Measurements from ENCODE around the gene EIF5.
"Not testable (repeated sequence)": the region's sequence is repeated elsewhere in the genome, so short reads cannot be mapped to it uniquely, and the experiment has no call there.

EIF5 gene

GRCh38 chr14:103336191-103336590, 2.2 kb downstream of the EIF5 start:
- no peak for DNase-seq (ENCODE audit: low read depth in 2 of 2)

DNA sequence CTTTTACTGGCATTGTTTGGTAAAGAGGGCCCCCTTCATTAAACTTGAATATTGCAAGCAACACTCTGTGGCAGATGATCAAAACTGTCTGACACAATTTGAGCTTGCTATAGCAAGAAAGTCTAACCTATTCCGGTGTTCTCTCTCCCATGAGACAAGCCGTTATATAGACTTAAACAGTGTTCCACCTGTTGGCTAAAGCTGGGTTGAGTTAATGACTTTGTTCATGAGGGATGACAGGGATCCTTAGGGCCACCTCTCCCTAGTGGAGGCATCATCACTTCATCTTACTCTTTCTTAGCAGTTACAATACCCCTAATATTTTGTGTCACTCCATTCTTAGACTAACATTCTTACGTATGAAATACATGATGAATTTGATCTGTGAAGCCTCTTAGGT, 3.8 kb downstream of the EIF5 start:
- DNase-seq (ENCODE audit: low read depth in 2 of 2): no peak

GRCh38 chr14:103339561-103339960, 5.5 kb downstream of the EIF5 start:
- DNase-seq (ENCODE audit: low read depth in 2 of 2): no peak

DNA sequence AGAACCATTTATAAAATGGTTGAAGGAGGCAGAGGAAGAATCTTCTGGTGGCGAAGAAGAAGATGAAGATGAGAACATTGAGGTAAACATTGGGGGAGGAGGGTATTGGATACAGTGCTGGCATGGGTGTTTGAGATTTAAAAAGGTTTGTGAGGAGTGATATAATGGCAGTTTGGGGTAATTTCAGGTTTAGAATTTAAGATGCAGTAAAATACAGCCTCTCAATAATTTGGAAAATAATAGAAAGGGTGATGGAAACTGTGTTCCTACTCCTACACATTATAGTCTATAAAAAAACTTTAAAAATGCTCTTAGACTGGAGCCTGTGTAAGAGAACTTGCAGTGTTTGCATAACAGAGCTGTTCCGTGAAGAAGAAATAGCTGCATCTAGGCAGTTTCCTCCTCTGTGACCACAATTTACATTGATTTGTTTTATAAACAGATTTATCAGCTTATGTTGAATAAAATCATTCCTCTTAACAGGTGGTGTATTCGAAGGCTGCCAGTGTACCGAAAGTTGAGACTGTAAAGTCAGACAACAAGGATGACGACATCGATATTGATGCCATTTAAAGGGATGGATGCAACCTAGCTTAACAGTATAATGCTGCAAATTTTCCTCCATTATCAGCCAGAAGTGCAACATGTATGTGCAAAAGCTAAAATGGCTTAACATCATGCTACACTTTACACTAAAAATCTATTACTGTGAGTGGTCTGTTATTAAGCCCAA, 6.6 kb downstream of the EIF5 start:
- DNase-seq (ENCODE audit: low read depth in 2 of 2): no peak

DNA sequence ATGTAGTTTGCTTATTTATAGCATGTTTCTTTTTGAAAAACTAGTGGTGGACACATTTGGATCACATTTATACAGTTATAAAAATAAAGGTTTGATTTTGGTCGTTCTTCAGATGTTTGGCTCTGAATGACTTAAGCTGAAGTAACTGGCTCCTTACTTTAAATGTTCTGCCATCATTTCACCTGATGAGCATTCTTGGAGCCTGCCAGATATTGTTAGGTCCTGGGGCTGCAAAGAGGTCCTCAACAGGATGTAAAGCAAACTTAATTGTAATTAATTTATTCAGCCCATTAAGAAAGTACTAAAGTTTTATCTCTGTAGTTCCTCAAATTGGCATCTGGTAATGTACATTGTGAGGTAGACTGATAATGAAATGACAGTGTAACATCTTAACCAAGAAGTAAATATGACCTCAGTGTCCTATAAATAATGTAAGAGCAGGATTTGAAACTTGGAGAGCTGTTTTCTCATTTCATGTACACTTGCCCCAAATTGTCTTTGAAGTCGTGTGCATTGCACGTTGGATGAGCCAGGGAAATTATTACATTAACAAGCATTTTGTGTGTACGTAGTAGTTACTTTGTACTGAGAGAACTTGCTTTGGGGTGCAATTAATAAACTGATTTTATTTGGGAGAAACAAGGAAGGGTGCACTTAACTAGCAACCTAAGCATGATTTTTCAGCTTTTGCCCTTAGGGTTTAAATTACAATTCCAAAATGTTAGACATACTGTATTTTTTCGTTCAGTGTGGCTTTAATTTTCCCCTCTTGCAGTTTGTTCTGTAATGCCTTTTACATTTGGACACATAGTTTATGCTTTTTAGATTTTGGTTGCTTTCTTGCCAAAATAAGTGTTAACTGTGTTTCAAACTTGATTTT, 7.5 kb downstream of the EIF5 start:
- DNase-seq (ENCODE audit: low read depth in 2 of 2): no peak

GRCh38 chr14:103343164-103343879, 9.3 kb downstream of the EIF5 start:
- no peak for DNase-seq (ENCODE audit: low read depth in 2 of 2)

GRCh38 chr14:103343905-103344797, 10.1 kb downstream of the EIF5 start:
- DNase-seq (ENCODE audit: low read depth in 2 of 2): no peak

GRCh38 chr14:103346286-103346685, 12.2 kb downstream of the EIF5 start:
- DNase-seq (ENCODE audit: low read depth in 2 of 2): no peak

- DNase-seq (ENCODE audit: low read depth in 2 of 2): no peak
Measured at GRCh38 chr14:103347091-103347815, 13.2 kb downstream of the EIF5 start.

GRCh38 chr14:103348154-103348553, 14.1 kb downstream of the EIF5 start:
- no peak for DNase-seq (ENCODE audit: low read depth in 2 of 2)

GRCh38 chr14:103349982-103350381, 15.9 kb downstream of the EIF5 start:
- DNase-seq (ENCODE audit: low read depth in 2 of 2): no peak

DNA sequence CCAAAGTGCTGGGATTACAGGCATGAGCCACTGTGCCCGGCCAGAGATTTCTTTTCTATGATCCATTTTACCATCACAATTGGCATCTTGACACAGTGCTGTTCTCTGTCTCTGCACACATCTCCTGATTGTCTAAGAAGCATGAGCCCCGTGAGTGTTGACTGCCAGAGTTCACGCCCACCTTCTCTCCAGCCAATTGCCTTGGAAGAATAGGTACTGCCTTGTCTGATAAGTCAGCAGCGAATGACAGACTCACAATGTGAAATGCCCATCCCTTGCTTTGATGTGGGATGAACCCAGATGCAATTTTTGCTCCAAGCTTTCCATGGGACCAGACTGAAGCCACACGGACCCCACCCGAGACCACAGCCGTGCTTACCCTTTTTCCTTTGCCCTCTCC, 19.3 kb downstream of the EIF5 start:
- DNase-seq (ENCODE audit: low read depth in 2 of 2): no peak

- no peak for DNase-seq (ENCODE audit: low read depth in 2 of 2)
Measured at GRCh38 chr14:103354141-103354540, 20.1 kb downstream of the EIF5 start.

DNA sequence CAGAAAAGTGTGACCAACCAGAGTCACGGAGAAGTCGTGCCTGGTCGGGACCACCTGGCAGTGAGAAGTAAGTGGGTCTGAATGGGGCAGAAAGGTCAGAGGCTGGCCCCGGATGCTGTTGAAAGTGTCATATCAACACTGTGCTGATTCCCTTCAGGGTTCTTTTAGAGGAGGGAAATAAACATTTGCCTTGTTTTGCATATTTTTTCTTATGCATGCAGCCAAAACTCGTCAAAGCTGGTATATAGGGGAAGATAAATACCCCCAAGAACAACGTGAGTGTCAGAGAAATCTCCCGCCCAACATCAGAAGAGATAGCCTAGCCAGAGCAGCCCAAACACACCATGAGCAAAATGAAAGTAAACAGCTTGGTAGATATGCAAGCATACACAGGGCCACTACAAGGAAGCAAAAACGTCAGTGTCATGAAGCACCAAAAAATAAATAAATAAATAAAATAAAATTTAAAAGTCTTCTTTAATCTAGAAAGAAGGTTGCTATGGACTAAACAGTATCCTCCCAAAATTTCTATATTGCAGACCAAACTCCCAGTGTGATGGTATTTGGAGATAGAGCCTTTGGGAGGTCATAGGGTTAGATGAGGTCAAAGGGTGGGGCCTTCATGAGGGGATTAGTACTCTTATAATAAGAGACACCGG, 22.1 kb downstream of the EIF5 start:
- DNase-seq (ENCODE audit: low read depth in 2 of 2): no peak

- not testable (repeated sequence) for DNase-seq (ENCODE audit: low read depth in 2 of 2)
Measured at GRCh38 chr14:103357552-103357951, 23.5 kb downstream of the EIF5 start.

DNA sequence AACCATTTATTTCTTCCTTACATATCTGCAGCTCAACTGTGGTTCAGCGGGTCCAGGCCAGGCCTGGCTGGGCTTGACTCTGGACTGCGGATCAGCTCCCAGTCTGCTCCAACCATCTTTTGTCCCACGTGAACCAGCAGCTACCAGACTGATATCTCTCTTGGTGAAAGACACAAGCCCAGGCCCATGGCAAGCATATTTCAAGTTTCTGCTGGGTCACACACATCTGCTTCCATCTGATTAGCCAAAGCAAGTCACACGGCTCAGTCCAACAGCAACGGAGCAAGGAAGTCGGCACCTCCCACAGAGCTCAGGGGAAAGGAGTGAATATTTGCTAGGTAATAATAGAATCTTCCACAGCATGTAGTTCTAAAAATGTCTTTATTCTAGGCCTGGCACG, 26.5 kb downstream of the EIF5 start:
- DNase-seq (ENCODE audit: low read depth in 2 of 2): no peak

DNA sequence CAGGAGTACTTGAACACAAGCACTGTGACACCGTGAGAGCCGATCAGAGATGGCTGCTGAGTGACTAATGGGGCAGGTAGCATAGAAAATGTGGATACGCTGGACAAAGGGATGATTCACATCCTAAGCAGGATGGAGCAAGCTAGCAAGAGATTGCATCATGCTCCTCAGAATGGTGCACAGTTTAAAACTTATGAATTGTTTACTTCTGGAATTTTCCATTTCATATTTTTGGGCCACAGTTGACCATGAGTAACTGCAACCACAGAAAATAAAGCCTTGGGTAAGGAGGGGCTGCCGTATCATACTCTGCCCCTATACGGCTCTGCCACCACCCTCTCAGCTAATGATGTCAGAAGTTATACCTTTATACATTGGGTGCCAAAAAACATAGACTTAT, 27.8 kb downstream of the EIF5 start:
- no peak for DNase-seq (ENCODE audit: low read depth in 2 of 2)

DNA sequence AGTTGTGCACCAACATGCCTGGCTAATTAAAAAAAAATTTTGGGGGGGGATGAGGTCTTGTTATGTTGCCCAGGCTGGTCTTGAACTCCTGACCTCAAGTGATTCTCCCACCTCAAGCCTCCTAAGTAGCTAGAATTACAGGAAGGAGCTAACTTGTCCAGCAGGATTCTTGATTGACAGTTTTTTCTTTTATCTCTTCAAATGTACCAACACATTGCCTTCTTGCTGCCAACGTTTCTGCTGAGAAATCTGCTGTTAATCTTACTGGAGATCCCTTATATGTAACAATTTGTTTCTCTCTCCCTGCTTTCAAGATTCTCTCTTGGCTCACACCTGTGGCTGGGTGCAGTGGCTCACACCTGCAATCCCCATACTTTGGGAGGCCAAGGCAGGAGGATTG, 28.7 kb downstream of the EIF5 start:
- no peak for DNase-seq (ENCODE audit: low read depth in 2 of 2)

DNA sequence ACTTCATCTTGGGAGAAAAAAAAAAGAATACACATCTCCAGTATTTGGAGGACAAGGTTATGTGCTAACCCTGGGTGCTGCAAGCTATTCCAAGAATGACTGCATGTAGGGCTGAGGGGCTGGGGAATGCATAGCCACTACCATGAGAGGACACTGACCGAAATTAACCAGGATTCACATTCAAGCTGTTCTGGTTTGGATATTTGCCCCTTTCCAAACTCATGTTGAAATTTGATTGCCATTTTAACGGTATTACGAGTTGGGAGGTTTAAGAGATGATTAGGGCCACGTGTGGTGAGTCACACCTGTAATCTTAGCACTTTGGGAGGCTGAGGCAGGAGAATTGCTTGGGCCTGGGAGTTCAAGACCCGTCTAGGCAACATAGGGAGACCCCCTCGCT, 32.7 kb downstream of the EIF5 start:
- no peak for DNase-seq (ENCODE audit: low read depth in 2 of 2)

DNA sequence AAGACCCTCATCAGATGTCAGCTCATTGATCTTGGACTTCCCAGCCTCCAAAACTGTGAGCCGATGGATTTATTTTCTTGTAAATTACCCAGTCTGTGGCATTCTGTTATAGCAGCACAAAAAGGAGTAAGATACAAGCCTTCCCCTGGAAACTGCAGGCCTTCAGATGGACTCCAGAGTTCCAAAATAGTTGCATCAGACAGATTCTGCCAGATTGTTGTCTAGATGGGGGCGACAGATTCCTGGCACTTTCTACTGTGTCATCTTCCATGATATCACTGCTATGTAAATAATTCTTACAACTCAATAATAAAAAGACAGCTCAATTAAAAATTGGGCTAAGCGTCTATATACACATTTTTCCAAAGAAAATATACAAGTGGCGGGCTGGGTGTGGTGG, 34.0 kb downstream of the EIF5 start:
- no peak for DNase-seq (ENCODE audit: low read depth in 2 of 2)

Measured in stimulated activated CD8-positive, alpha-beta memory T cell treated with anti-CD3 and anti-CD28 coated beads, Interleukin-2, amount 100 ng/mL, for 1 hour (primary cell).